ENCODE results near the gene CCDC88B. TPM values are rescaled to one million over a fixed set of nuclear protein-coding genes. Genes with fewer than 3 reads are reported as not detected.

CCDC88B gene
- 1.8 TPM in 2 replicates for total RNA-seq (2014; rRNA removed; shearing (Covaris generic))
- polyA plus RNA-seq (2016; fragmentation: Nextera tagmentation; extraction: Ambion mirVana) = 2.6 and 3.1 TPM in 2 replicates

- H3K4me3 ChIP-seq = no peak within 1 kb of the TSS
- in situ Hi-C loops (cut with MboI) = no loop called here
- H2AFZ ChIP-seq = no peak within 1 kb of the TSS
- no peaks in the 10 kb centered on the region for H3K27me3 ChIP-seq (replicated peaks; ENCODE audit: insufficient read depth)
- no peak for DNase-seq
- WGBS, 2 experiments (ENCODE audit: low coverage in 1 of 2, low lambda C conversion rate in 2 of 2, missing lambda C conversion rate in 2 of 2) = 74 to 76% methylated on average over 13 to 16 of the region's 16 CpGs
- H3K27ac ChIP-seq = no peak within 1 kb of the TSS
- H3K4me1 ChIP-seq (ENCODE audit: insufficient read depth) = no peaks in the 10 kb centered on the region
- no peaks in the 10 kb centered on the region for H3K36me3 ChIP-seq (ENCODE audit: low read depth)
- no peaks in the 10 kb centered on the region for H3K79me2 ChIP-seq (ENCODE audit: insufficient read depth)
- H3K4me2 ChIP-seq (ENCODE audit: unreplicated experiment) = no peak within 1 kb of the TSS
- no peaks in the 10 kb centered on the region for H3F3A ChIP-seq (ENCODE audit: insufficient read depth)
- H3K9me3 ChIP-seq (ENCODE audit: low read depth) = no peaks in the 10 kb centered on the region
- TF ChIP-seq EZH2 (IDR thresholded peaks at IDR 0.05; ENCODE audit: insufficient read depth, poor library complexity, severe bottlenecking) = no peak
- no peak for TF ChIP-seq EZH2phosphoT487 (IDR thresholded peaks at IDR 0.05; ENCODE audit: insufficient read depth, low read depth)
- no peaks in the 10 kb centered on the region for H3K9me2 ChIP-seq (ENCODE audit: insufficient read depth)
- H4K20me1 ChIP-seq (ENCODE audit: insufficient read depth) = no peaks in the 10 kb centered on the region
- H3K9ac ChIP-seq = no peak within 1 kb of the TSS
Observed at GRCh38 chr11:64339754-64340408, at the start of gene CCDC88B. Gene CCDC88B, plus strand, starts transcription at chr11:64340204. Its CDS starts 63 bp downstream, at chr11:64340267.

GRCh38 chr11:64290352-64291261 lies 49.4 kb upstream of the CCDC88B start:
- H3K4me3 ChIP-seq = no peak overlapping the region
- no peaks in the 10 kb centered on the region for H3K36me3 ChIP-seq (ENCODE audit: low read depth)
- H3K27me3 ChIP-seq (replicated peaks; ENCODE audit: insufficient read depth) = peaks cover 20% of the 10 kb centered on the region
- DNase-seq = no peak
- 0 out of 2 replicates have a peak, but pooled peaks cover 6% of the 10 kb centered on the region for H3K79me2 ChIP-seq (ENCODE audit: insufficient read depth)
- 0 out of 2 replicates have a peak, but pooled peaks cover 2% of the 10 kb centered on the region for H3K4me1 ChIP-seq (ENCODE audit: insufficient read depth)
- H4K20me1 ChIP-seq (ENCODE audit: insufficient read depth) = no peaks in the 10 kb centered on the region
- H3K4me2 ChIP-seq (ENCODE audit: unreplicated experiment) = no peak overlapping the region
- in situ Hi-C loops (cut with MboI) = no loop called here
- no peak overlapping the region for H3K27ac ChIP-seq
- no peak overlapping the region for H3K9ac ChIP-seq
- TF ChIP-seq EZH2phosphoT487 (IDR thresholded peaks at IDR 0.05; ENCODE audit: insufficient read depth, low read depth) = no peak
- TF ChIP-seq EZH2 (IDR thresholded peaks at IDR 0.05; ENCODE audit: insufficient read depth, poor library complexity, severe bottlenecking) = peak; percentile 34
- no peak overlapping the region for H2AFZ ChIP-seq
- no peaks in the 10 kb centered on the region for H3K9me2 ChIP-seq (ENCODE audit: insufficient read depth)
- 56 to 59% methylated on average over 10 of the region's 10 CpGs for WGBS, 2 experiments (ENCODE audit: low coverage in 1 of 2, low lambda C conversion rate in 2 of 2, missing lambda C conversion rate in 2 of 2)
- no peaks in the 10 kb centered on the region for H3K9me3 ChIP-seq (ENCODE audit: low read depth)
- H3F3A ChIP-seq (ENCODE audit: insufficient read depth) = no peaks in the 10 kb centered on the region

- TF ChIP-seq EZH2phosphoT487 (IDR thresholded peaks at IDR 0.05; ENCODE audit: insufficient read depth, low read depth) (no peak), EZH2 (IDR thresholded peaks at IDR 0.05; ENCODE audit: insufficient read depth, poor library complexity, severe bottlenecking) (no peak)
- WGBS, 2 experiments (ENCODE audit: low coverage in 1 of 2, low lambda C conversion rate in 2 of 2, missing lambda C conversion rate in 2 of 2) = 8 to 20% methylated on average over 24 to 42 of the region's 45 CpGs
- H3K4me1 ChIP-seq (ENCODE audit: insufficient read depth) = 0 out of 2 replicates have a peak, but pooled peaks cover 2% of the 10 kb centered on the region
- no peaks in the 10 kb centered on the region for H4K20me1 ChIP-seq (ENCODE audit: insufficient read depth)
- peak within 1 kb of the TSS; percentile 58 for H3K4me3 ChIP-seq
- no peak within 1 kb of the TSS for H3K27ac ChIP-seq
- DNase-seq = no peak
- H3F3A ChIP-seq (ENCODE audit: insufficient read depth) = no peaks in the 10 kb centered on the region
- peaks cover 20% of the 10 kb centered on the region for H3K27me3 ChIP-seq (replicated peaks; ENCODE audit: insufficient read depth)
- no peak within 1 kb of the TSS for H2AFZ ChIP-seq
- H3K9me3 ChIP-seq (ENCODE audit: low read depth) = no peaks in the 10 kb centered on the region
- H3K4me2 ChIP-seq (ENCODE audit: unreplicated experiment) = peak within 1 kb of the TSS; percentile 45
- no peaks in the 10 kb centered on the region for H3K9me2 ChIP-seq (ENCODE audit: insufficient read depth)
- H3K36me3 ChIP-seq (ENCODE audit: low read depth) = no peaks in the 10 kb centered on the region
- 0 out of 2 replicates have a peak, but pooled peaks cover 6% of the 10 kb centered on the region for H3K79me2 ChIP-seq (ENCODE audit: insufficient read depth)
- in situ Hi-C loops (cut with MboI) = no loop called here
- H3K9ac ChIP-seq = no peak within 1 kb of the TSS
Observed at GRCh38 chr11:64291262-64291751, 48.7 kb upstream of the CCDC88B start, which contains the start of gene KCNK4. Gene KCNK4, plus strand, starts transcription at chr11:64291302. Its CDS starts 1,717 bp downstream, at chr11:64293019.
